CD14-positive monocyte (primary cell): ENCODE results near the gene UCMA. TPM values are rescaled to one million over a fixed set of nuclear protein-coding genes. Genes with fewer than 3 reads are reported as not detected.

Source experiments
- DNase-seq, 3 donors: peaks; one replicate each; pipeline ENCODE4 v3.0.0-alpha.2; 2011 to 2022
- H2AFZ ChIP-seq: 2 replicates; pipeline ENCODE4 v1.6.0; 2012; ENCODE audit warnings: mild to moderate bottlenecking, low read depth, low read length, inconsistent platforms; ENCODE audit not compliant: insufficient read depth, poor library complexity, severe bottlenecking
- H3K27ac ChIP-seq, 2 donors: 1 replicate in 1 of 2; 2 replicates in 1 of 2; pipeline ENCODE4 v1.5.1; 2012 to 2013; ENCODE audit warnings: low read length in 2 of 2, control low read depth in 1 of 2, inconsistent platforms in 1 of 2, low read depth in 1 of 2, mild to moderate bottlenecking in 1 of 2
- H3K27me3 ChIP-seq, 2 donors: one replicate each; pipeline versions ENCODE4 v1.6.0 to v1.6.1; 2011 to 2013; ENCODE audit warnings: low read length in 2 of 2; ENCODE audit not compliant: control insufficient read depth in 2 of 2, insufficient read depth in 2 of 2
- H3K36me3 ChIP-seq, 2 donors: replicated peaks in 1 of 2; 1 replicate in 1 of 2; 2 replicates in 1 of 2; pipeline versions ENCODE4 v1.5.1 to v1.6.1; 2012 to 2013; ENCODE audit warnings: low read length in 2 of 2, control low read depth in 1 of 2, inconsistent platforms in 1 of 2, mild to moderate bottlenecking in 1 of 2; ENCODE audit not compliant: insufficient read depth in 2 of 2, control insufficient read depth in 1 of 2
- H3K4me1 ChIP-seq, 2 donors: 1 replicate in 1 of 2; 2 replicates in 1 of 2; pipeline versions ENCODE4 v1.5.1 to v1.6.1; 2012 to 2013; ENCODE audit warnings: low read length in 2 of 2, control low read depth in 1 of 2, inconsistent platforms in 1 of 2, mild to moderate bottlenecking in 1 of 2, moderate library complexity in 1 of 2; ENCODE audit not compliant: insufficient read depth in 2 of 2, control insufficient read depth in 1 of 2
- H3K4me2 ChIP-seq: replicated peaks from 2 replicates; pipeline ENCODE3; 2012; ENCODE audit warnings: low read length, moderate library complexity, mild to moderate bottlenecking; ENCODE audit not compliant: poor library complexity, severe bottlenecking; ENCODE audit errors: extremely low read depth
- H3K4me3 ChIP-seq, 3 experiments: fragments of 200-600 bp in 1 of 3; sonication (generic) in 1 of 3; replicated peaks in 1 of 3; 1 replicate in 2 of 3; 2 replicates in 1 of 3; pipeline ENCODE4 v1.5.1; 2011 to 2013; ENCODE audit warnings: low read length in 3 of 3, mild to moderate bottlenecking in 3 of 3, control low read depth in 2 of 3, low read depth in 2 of 3, inconsistent platforms in 1 of 3, moderate library complexity in 1 of 3
- H3K79me2 ChIP-seq: 2 replicates; pipeline ENCODE4 v1.6.0; 2012; ENCODE audit warnings: mild to moderate bottlenecking, control low read depth, inconsistent platforms, low read length, moderate library complexity; ENCODE audit not compliant: insufficient read depth
- H3K9ac ChIP-seq: 2 replicates; pipeline ENCODE4 v1.6.0; 2017; ENCODE audit warnings: low read length, mild to moderate bottlenecking; ENCODE audit not compliant: insufficient read depth, poor library complexity, severe bottlenecking
- H3K9me3 ChIP-seq, 2 donors: replicated peaks in 1 of 2; 1 replicate in 1 of 2; 2 replicates in 1 of 2; pipeline versions ENCODE4 v1.5.1 to v1.6.1; 2012 to 2013; ENCODE audit warnings: low read length in 2 of 2, control low read depth in 1 of 2; ENCODE audit not compliant: control insufficient read depth in 1 of 2, insufficient read depth in 1 of 2
- H4K20me1 ChIP-seq: 2 replicates; pipeline ENCODE4 v1.6.0; 2012; ENCODE audit warnings: mild to moderate bottlenecking, low read length, control low read depth, moderate library complexity; ENCODE audit not compliant: insufficient read depth
- H3K27ac Mint-ChIP-seq, 7 donors: one replicate each; pipeline ENCODE4 v1.8.0; 2020; ENCODE audit warnings: mild to moderate bottlenecking in 7 of 7, mixed read lengths in 7 of 7, moderate library complexity in 6 of 7, inconsistent platforms in 2 of 7
- H3K27me3 Mint-ChIP-seq, 3 donors: one replicate each; pipeline ENCODE4 v1.8.0; 2021 to 2022; ENCODE audit warnings: low read depth in 3 of 3, mild to moderate bottlenecking in 3 of 3, mixed read lengths in 3 of 3, moderate library complexity in 3 of 3, inconsistent platforms in 1 of 3
- H3K36me3 Mint-ChIP-seq, 2 donors: one replicate each; pipeline ENCODE4 v1.8.0; 2020; ENCODE audit warnings: mixed read lengths in 2 of 2, inconsistent platforms in 1 of 2, mild to moderate bottlenecking in 1 of 2
- H3K4me1 Mint-ChIP-seq: one replicate; pipeline ENCODE4 v1.8.0; 2020; ENCODE audit warnings: mild to moderate bottlenecking, mixed read lengths
- H3K4me3 Mint-ChIP-seq, 2 donors: one replicate each; pipeline ENCODE4 v1.8.0; 2020; ENCODE audit warnings: mild to moderate bottlenecking in 2 of 2, mixed read lengths in 2 of 2, moderate library complexity in 1 of 2
- H3K9me3 Mint-ChIP-seq, 7 donors: one replicate each; pipeline ENCODE4 v1.8.0; 2020 to 2022; ENCODE audit warnings: mixed read lengths in 7 of 7, mild to moderate bottlenecking in 6 of 7, moderate library complexity in 6 of 7, inconsistent platforms in 2 of 7
- WGBS: methylation state at CpG from one replicate; pipeline ENCODE4 v1.1.5; 2013; ENCODE audit warnings: missing lambda C conversion rate; ENCODE audit not compliant: insufficient coverage; 5-methylcytosine and 5-hydroxymethylcytosine counted together
- intact Hi-C, 2 donors: fragments of 100-400 bp; cut with micrococcal nuclease; formaldehyde crosslinking; loops; one replicate each; pipeline versions ENCODE4 v1.15.0 to v1.15.1; 2023
- polyA plus RNA-seq, 3 donors: library from polyadenylated mRNA; depleted of rRNA in 1 of 3; unstranded in 2 of 3; stranded (reverse) in 1 of 3; fragments of 300-500 nt in 2 of 3; fragments of >200 nt in 1 of 3; fragmentation: Illumina TruSeq in 2 of 3; gene quantifications; 1 replicate in 2 of 3; 2 replicates in 1 of 3; pipeline ENCODE4 v1.2.3, GENCODE V29; 2012 to 2021
- TF ChIP-seq, protein P1 (sequence below): fragments of 200-600 bp; IDR thresholded peaks from one replicate; pipeline ENCODE4 v1.8.0; 2022; ENCODE audit warnings: antibody characterized with exemption, mild to moderate bottlenecking

The UCMA gene
- polyA plus RNA-seq, 3 donors: not detected

DNA sequence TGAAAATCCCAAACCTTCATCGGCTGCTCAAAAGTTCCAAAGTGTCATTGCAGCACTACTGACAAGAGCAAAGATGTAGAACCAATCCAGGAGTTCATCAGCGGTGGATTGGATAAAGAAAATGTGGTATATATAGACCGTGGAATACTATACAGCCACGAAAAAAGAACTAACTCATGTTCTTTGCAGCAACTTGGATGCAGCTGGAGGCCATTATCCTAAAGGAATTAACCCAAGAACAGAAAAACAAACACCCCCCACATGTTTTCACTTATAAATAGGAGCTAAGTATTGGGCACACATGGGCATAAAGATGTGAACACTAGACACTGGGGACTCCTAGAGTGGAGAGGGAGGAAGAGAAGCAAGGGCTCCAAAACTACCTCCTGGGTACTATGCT is 34.1 kb upstream of the UCMA start:
- H3K27ac Mint-ChIP-seq: no peak overlapping the region
- intact Hi-C loops: no loop called here
- WGBS: no CpG with 5 or more reads among the region's 4 CpGs

DNA sequence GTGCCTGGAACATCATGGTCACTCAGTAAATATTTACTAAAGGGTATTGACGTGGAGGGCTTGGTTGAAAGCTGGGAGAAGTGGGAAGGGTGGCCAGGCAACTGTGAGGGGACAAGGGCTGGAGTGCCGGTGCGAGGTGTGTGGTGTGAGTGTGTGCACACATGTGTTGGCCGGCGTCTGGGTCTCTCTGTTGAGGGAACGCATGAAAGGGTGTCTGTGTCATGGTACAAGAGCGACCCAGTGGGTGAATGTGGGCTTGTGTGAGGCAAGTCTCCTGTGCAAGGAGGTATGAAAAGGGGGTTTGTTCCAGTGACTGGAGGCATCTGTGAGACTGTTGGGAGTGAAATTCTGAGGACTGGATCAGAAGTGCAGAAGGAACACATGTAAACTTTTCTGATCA is 29.4 kb upstream of the UCMA start:
- TF ChIP-seq, protein P1, sequence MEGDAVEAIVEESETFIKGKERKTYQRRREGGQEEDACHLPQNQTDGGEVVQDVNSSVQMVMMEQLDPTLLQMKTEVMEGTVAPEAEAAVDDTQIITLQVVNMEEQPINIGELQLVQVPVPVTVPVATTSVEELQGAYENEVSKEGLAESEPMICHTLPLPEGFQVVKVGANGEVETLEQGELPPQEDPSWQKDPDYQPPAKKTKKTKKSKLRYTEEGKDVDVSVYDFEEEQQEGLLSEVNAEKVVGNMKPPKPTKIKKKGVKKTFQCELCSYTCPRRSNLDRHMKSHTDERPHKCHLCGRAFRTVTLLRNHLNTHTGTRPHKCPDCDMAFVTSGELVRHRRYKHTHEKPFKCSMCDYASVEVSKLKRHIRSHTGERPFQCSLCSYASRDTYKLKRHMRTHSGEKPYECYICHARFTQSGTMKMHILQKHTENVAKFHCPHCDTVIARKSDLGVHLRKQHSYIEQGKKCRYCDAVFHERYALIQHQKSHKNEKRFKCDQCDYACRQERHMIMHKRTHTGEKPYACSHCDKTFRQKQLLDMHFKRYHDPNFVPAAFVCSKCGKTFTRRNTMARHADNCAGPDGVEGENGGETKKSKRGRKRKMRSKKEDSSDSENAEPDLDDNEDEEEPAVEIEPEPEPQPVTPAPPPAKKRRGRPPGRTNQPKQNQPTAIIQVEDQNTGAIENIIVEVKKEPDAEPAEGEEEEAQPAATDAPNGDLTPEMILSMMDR: no peak
- no peak overlapping the region for H3K27ac Mint-ChIP-seq
- Histone ChIP-seq H3K4me2 (no peak overlapping the region), H3K4me3 (no peak overlapping the region), H2AFZ (no peak overlapping the region), H3K27me3 (no peaks in the 10 kb centered on the region), H3K27ac (no peak overlapping the region), H3K9me3 (peaks cover 0 to 4% of the 10 kb centered on the region in 2 donors), H3K36me3 (no peaks in the 10 kb centered on the region), H3K79me2 (no peaks in the 10 kb centered on the region), H3K4me1 (no peaks in the 10 kb centered on the region), H3K9ac (no peak overlapping the region), H4K20me1 (no peaks in the 10 kb centered on the region)
- intact Hi-C loops: no loop called here
- WGBS: 95% methylated on average over 6 of the region's 7 CpGs
- no peaks in the 10 kb centered on the region for H3K36me3 Mint-ChIP-seq
- H3K4me3 Mint-ChIP-seq: no peak overlapping the region
- peaks cover 0 to 12% (median 7%) of the 10 kb centered on the region in 7 donors for H3K9me3 Mint-ChIP-seq
- no peak for DNase-seq
- H3K27me3 Mint-ChIP-seq: peaks cover 1 to 10% (median 7%) of the 10 kb centered on the region in 3 donors
- no peaks in the 10 kb centered on the region for H3K4me1 Mint-ChIP-seq

More for the DNA sequence above, 34.1 kb upstream of the UCMA start:
- H3K4me3 Mint-ChIP-seq: no peak overlapping the region
- no peaks in the 10 kb centered on the region for H3K36me3 ChIP-seq
- no peak for DNase-seq
- TF ChIP-seq, protein P1: no peak
- H3K4me2 ChIP-seq: no peak overlapping the region
- no peak overlapping the region for H2AFZ ChIP-seq
- H3K27me3 ChIP-seq: no peaks in the 10 kb centered on the region
- H3K9me3 ChIP-seq: no peaks in the 10 kb centered on the region
- H3K36me3 Mint-ChIP-seq: no peaks in the 10 kb centered on the region
- H3K9ac ChIP-seq: no peak overlapping the region
- H3K27me3 Mint-ChIP-seq: peaks cover 3 to 7% (median 6%) of the 10 kb centered on the region in 3 donors
- H3K79me2 ChIP-seq: no peaks in the 10 kb centered on the region
- no peak overlapping the region for H3K4me3 ChIP-seq
- H3K27ac ChIP-seq: no peak overlapping the region
- H4K20me1 ChIP-seq: no peaks in the 10 kb centered on the region
- H3K9me3 Mint-ChIP-seq: no peaks in the 10 kb centered on the region
- no peaks in the 10 kb centered on the region for H3K4me1 Mint-ChIP-seq
- no peaks in the 10 kb centered on the region for H3K4me1 ChIP-seq
